HCT116 (cell line): Measurements from ENCODE around the gene BZW2. TPM values are rescaled to one million over a fixed set of nuclear protein-coding genes. Genes with fewer than 3 reads are reported as not detected.

Source experiments
- ATAC-seq: fragments of 200-7000 bp; cut with Tn5 transposase; 2 replicates; pipeline ENCODE4 v1.9.1; 2020; ENCODE audit warnings: mild to moderate bottlenecking, moderate library complexity
- BruUV-seq: library from RNA; stranded (reverse); fragments of 400-500 nt; replicated peaks from 2 replicates; lab custom pipeline; 2021; lab: Mats Ljungman, UMichigan
- CTCF ChIA-PET: fragments of 300-600 bp; sonication (Branson Sonifier 250); formaldehyde crosslinking; loops from one replicate; lab custom pipeline; 2021; ENCODE audit warnings: antibody characterized with exemption; lab: Charles Lee
- POLR2A ChIA-PET: fragments of 300-600, 350-600 bp; sonication (Branson Sonifier 250); formaldehyde crosslinking; loops from one replicate; lab custom pipeline; 2021; ENCODE audit warnings: antibody characterized with exemption; lab: Charles Lee
- RAD21 ChIA-PET, 2 experiments: fragments of 300-600 bp; sonication (Branson Sonifier 250); formaldehyde crosslinking; loops; one replicate each; lab custom pipeline; 2023; ENCODE audit warnings: low total read pairs in 2 of 2; ENCODE audit not compliant: uncharacterized antibody in 2 of 2, unreplicated experiment in 2 of 2, low non-redundant PET in 1 of 2; lab: Charles Lee
- DNase-seq: peaks from one replicate; pipeline ENCODE4 v3.0.0-alpha.2; 2010; ENCODE audit warnings: low read depth, low spot score
- H2AFZ ChIP-seq: fragments of 200-600 bp; shearing (Covaris generic), sonication (generic); 2 replicates; pipeline ENCODE4 v1.6.1; 2017; ENCODE audit warnings: low read depth, mixed run types, mixed read lengths, antibody characterized with exemption, low read length; ENCODE audit not compliant: poor library complexity, severe bottlenecking
- H3K27ac ChIP-seq: 2 replicates; pipeline ENCODE4 v1.5.1; 2012; ENCODE audit warnings: low read depth, low read length
- H3K27me3 ChIP-seq: fragments of 200-600 bp; sonication (generic); 2 replicates; pipeline ENCODE4 v1.6.1; 2016; ENCODE audit warnings: mixed run types, low read length, mixed read lengths; ENCODE audit not compliant: insufficient read depth
- H3K36me3 ChIP-seq, 2 experiments: fragments of 200-500 bp in 1 of 2; fragments of 200-600 bp in 1 of 2; sonication (Bioruptor generic) in 1 of 2; sonication (generic) in 1 of 2; 2 replicates each; pipeline versions ENCODE4 v1.5.1 to v1.6.1; 2014 to 2016; ENCODE audit warnings: low read length in 2 of 2, inconsistent platforms in 1 of 2, mixed read lengths in 1 of 2, mixed run types in 1 of 2; ENCODE audit not compliant: insufficient read depth in 2 of 2, control insufficient read depth in 1 of 2
- H3K4me1 ChIP-seq, 2 experiments: fragments of 200-600 bp in 1 of 2; sonication (generic) in 1 of 2; 2 replicates each; pipeline versions ENCODE4 v1.5.1 to v1.6.1; 2012 to 2017; ENCODE audit warnings: low read length in 2 of 2, inconsistent platforms in 1 of 2, mild to moderate bottlenecking in 1 of 2, mixed read lengths in 1 of 2, mixed run types in 1 of 2, moderate library complexity in 1 of 2; ENCODE audit not compliant: insufficient read depth in 2 of 2, control insufficient read depth in 1 of 2
- H3K4me2 ChIP-seq: fragments of 200-600 bp; sonication (generic); 2 replicates; pipeline ENCODE4 v1.6.1; 2017; ENCODE audit warnings: mixed run types, low read length, mixed read lengths
- H3K4me3 ChIP-seq, 2 experiments: fragments of 200-600 bp in 1 of 2; sonication (generic) in 1 of 2; replicated peaks in 1 of 2; 2 replicates each; pipeline ENCODE4 v1.5.1; 2011 to 2016; ENCODE audit warnings: low read length in 2 of 2, control low read depth in 1 of 2, low read depth in 1 of 2, mild to moderate bottlenecking in 1 of 2, mixed read lengths in 1 of 2, mixed run types in 1 of 2
- H3K79me2 ChIP-seq: fragments of 200-600 bp; sonication (generic); 2 replicates; pipeline ENCODE4 v1.6.1; 2017; ENCODE audit warnings: mild to moderate bottlenecking, mixed run types, low read length, moderate library complexity, mixed read lengths; ENCODE audit not compliant: insufficient read depth
- H3K9ac ChIP-seq: fragments of 200-600 bp; sonication (generic); 2 replicates; pipeline ENCODE4 v1.6.1; 2016; ENCODE audit warnings: low read length, mixed read lengths
- H3K9me2 ChIP-seq: fragments of 200-600 bp; sonication (generic), shearing (Covaris generic); 2 replicates; pipeline ENCODE4 v1.6.1; 2017; ENCODE audit warnings: mixed run types, mild to moderate bottlenecking, moderate library complexity; ENCODE audit not compliant: insufficient read depth
- H3K9me3 ChIP-seq, 2 experiments: fragments of 200-500 bp in 1 of 2; fragments of 200-600 bp in 1 of 2; sonication (Bioruptor generic) in 1 of 2; sonication (generic) in 1 of 2; 2 replicates each; pipeline ENCODE4 v1.6.1; 2014 to 2017; ENCODE audit warnings: low read length in 2 of 2, mixed read lengths in 2 of 2, inconsistent platforms in 1 of 2, low read depth in 1 of 2, mild to moderate bottlenecking in 1 of 2, mixed run types in 1 of 2, moderate library complexity in 1 of 2; ENCODE audit not compliant: control insufficient read depth in 1 of 2, insufficient read depth in 1 of 2
- H4K20me1 ChIP-seq: fragments of 200-600 bp; sonication (generic), shearing (Covaris generic); 2 replicates; pipeline ENCODE4 v1.6.1; 2017; ENCODE audit warnings: mixed run types, mild to moderate bottlenecking, moderate library complexity; ENCODE audit not compliant: insufficient read depth
- CBX3 ChIP-seq: IDR thresholded peaks from 2 replicates; pipeline ENCODE4 v1.6.1; 2012; ENCODE audit warnings: low read depth
- CEBPB ChIP-seq: IDR thresholded peaks from 2 replicates; pipeline ENCODE4 v1.6.1; 2012; ENCODE audit warnings: low read depth
- EGR1 ChIP-seq: IDR thresholded peaks from 2 replicates; pipeline ENCODE4 v1.6.1; 2012; ENCODE audit warnings: low read depth
- EZH2phosphoT487 ChIP-seq: fragments of 200-600 bp; IDR thresholded peaks from 2 replicates; pipeline ENCODE4 v1.6.1; 2018; ENCODE audit warnings: antibody characterized with exemption, borderline replicate concordance
- JUND ChIP-seq: IDR thresholded peaks from 2 replicates; pipeline ENCODE4 v1.6.1; 2012
- POLR2A ChIP-seq: IDR thresholded peaks from 2 replicates; pipeline ENCODE4 v1.7.0; 2011; ENCODE audit warnings: borderline replicate concordance; ENCODE audit not compliant: insufficient read depth, insufficient read length; ENCODE audit errors: extremely low read depth
- POLR2AphosphoS5 ChIP-seq: IDR thresholded peaks from 2 replicates; pipeline ENCODE4 v1.6.1; 2011; ENCODE audit warnings: mild to moderate bottlenecking, low read depth, low read length, moderate library complexity
- SP1 ChIP-seq: IDR thresholded peaks from 2 replicates; pipeline ENCODE4 v1.6.1; 2012; ENCODE audit warnings: low read depth
- YY1 ChIP-seq: IDR thresholded peaks from 2 replicates; pipeline ENCODE4 v1.6.1; 2011; ENCODE audit warnings: low read length, low read depth, moderate library complexity, mild to moderate bottlenecking; ENCODE audit not compliant: insufficient replicate concordance; ENCODE audit errors: extremely low read depth
- intact Hi-C: fragments of 100-400 bp; cut with micrococcal nuclease; formaldehyde crosslinking; loops from 2 replicates; pipeline ENCODE4 v1.10.0; 2022
- total RNA-seq: library from RNA; stranded (reverse); gene quantifications from one replicate; pipeline ENCODE4 v1.2.1, GENCODE V29; 2021; ENCODE audit not compliant: unreplicated experiment
- TF ChIP-seq, protein P1 (sequence below): IDR thresholded peaks from 2 replicates; pipeline ENCODE4 v1.6.1; 2011; ENCODE audit warnings: mild to moderate bottlenecking, low read length, moderate library complexity; ENCODE audit not compliant: insufficient replicate concordance; ENCODE audit errors: extremely low read depth
- TF ChIP-seq, protein P2 (sequence below): IDR thresholded peaks from 2 replicates; pipeline ENCODE4 v1.6.1; 2012
- TF ChIP-seq, protein P3 (sequence below): IDR thresholded peaks from 2 replicates; pipeline ENCODE4 v1.6.1; 2012; ENCODE audit warnings: low read depth

Gene BZW2
- total RNA-seq, 1 experiment from 2014 or later, result 119 TPM

DNA sequence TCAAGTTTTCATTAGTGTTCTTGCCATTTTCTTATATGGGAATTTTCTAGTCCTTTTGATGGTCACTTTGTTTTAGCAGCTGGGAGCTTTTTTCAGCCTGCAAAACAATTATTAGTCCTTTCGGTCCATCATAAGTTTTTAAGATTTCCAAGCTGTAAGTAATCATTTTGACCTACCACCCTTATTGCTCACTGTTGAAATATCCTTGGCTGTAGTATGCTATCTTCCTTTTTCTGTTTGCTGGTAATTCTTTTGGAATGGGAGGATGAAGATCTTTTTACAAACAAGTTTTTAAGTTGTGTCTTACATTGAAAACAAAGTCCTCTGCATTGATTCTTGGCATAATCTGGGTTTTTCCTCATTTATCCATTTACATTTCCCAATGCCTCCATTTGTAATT, 24.0 kb downstream of the BZW2 start (continued):
- TF ChIP-seq, protein P1, sequence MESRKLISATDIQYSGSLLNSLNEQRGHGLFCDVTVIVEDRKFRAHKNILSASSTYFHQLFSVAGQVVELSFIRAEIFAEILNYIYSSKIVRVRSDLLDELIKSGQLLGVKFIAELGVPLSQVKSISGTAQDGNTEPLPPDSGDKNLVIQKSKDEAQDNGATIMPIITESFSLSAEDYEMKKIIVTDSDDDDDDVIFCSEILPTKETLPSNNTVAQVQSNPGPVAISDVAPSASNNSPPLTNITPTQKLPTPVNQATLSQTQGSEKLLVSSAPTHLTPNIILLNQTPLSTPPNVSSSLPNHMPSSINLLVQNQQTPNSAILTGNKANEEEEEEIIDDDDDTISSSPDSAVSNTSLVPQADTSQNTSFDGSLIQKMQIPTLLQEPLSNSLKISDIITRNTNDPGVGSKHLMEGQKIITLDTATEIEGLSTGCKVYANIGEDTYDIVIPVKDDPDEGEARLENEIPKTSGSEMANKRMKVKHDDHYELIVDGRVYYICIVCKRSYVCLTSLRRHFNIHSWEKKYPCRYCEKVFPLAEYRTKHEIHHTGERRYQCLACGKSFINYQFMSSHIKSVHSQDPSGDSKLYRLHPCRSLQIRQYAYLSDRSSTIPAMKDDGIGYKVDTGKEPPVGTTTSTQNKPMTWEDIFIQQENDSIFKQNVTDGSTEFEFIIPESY, result no peak
- TF ChIP-seq YY1 (no peak), JUND (no peak), CEBPB (no peak), CBX3 (no peak)
- TF ChIP-seq, protein P2, sequence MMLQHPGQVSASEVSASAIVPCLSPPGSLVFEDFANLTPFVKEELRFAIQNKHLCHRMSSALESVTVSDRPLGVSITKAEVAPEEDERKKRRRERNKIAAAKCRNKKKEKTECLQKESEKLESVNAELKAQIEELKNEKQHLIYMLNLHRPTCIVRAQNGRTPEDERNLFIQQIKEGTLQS, result no peak

DNA sequence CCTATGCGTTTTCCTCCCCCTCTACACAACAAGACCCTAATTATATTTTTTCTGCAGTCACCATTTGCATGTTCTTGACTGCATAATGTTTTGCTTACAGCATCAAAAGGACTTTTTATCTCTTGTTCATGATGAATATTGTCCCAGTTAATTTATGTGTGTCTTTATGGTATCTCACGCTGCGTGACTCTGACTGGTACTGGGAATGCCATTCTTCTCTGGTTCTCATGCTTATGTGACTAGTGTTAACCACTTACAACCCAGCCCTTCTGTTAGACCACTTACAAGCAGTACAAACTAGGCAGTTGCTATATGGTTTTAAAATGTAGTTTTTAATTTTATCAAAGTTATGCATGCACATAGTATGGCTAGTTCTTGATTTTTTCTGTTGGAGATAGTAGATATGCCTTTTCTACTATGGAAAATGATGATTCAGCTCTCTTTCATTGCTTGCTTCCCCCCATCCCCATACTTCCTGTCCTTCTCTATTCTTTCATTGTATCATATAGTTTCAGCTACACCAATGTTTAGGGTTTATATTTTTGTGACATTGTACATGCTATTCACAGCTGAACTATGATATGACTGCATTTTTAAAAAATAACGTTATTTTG, 24.9 kb downstream of the BZW2 start:
- Histone ChIP-seq H3K4me3 (no peak overlapping the region), H3K9me3 (no peaks in the 10 kb centered on the region), H3K4me2 (no peak overlapping the region), H3K79me2 (peaks cover 79% of the 10 kb centered on the region), H3K9ac (no peak overlapping the region), H4K20me1 (no peaks in the 10 kb centered on the region), H3K9me2 (no peaks in the 10 kb centered on the region), H3K4me1 (peaks cover 11 to 38% of the 10 kb centered on the region in 2 experiments), H3K27ac (no peak overlapping the region), H2AFZ (no peak overlapping the region), H3K27me3 (no peaks in the 10 kb centered on the region), H3K36me3 (peaks cover 6 to 31% of the 10 kb centered on the region in 2 experiments)
- RAD21 ChIA-PET, result no interaction called here
- intact Hi-C loops, result no loop called here
- TF ChIP-seq POLR2AphosphoS5 (no peak), CEBPB (no peak), SP1 (no peak), EZH2phosphoT487 (no peak), POLR2A (no peak), EGR1 (no peak)
- TF ChIP-seq, protein P2, result no peak
- TF ChIP-seq, protein P1, result no peak
- TF ChIP-seq, protein P3, sequence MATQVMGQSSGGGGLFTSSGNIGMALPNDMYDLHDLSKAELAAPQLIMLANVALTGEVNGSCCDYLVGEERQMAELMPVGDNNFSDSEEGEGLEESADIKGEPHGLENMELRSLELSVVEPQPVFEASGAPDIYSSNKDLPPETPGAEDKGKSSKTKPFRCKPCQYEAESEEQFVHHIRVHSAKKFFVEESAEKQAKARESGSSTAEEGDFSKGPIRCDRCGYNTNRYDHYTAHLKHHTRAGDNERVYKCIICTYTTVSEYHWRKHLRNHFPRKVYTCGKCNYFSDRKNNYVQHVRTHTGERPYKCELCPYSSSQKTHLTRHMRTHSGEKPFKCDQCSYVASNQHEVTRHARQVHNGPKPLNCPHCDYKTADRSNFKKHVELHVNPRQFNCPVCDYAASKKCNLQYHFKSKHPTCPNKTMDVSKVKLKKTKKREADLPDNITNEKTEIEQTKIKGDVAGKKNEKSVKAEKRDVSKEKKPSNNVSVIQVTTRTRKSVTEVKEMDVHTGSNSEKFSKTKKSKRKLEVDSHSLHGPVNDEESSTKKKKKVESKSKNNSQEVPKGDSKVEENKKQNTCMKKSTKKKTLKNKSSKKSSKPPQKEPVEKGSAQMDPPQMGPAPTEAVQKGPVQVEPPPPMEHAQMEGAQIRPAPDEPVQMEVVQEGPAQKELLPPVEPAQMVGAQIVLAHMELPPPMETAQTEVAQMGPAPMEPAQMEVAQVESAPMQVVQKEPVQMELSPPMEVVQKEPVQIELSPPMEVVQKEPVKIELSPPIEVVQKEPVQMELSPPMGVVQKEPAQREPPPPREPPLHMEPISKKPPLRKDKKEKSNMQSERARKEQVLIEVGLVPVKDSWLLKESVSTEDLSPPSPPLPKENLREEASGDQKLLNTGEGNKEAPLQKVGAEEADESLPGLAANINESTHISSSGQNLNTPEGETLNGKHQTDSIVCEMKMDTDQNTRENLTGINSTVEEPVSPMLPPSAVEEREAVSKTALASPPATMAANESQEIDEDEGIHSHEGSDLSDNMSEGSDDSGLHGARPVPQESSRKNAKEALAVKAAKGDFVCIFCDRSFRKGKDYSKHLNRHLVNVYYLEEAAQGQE, result no peak
- BruUV-seq, result no TSS peak
- ATAC-seq, result no peak
- POLR2A ChIA-PET, result no interaction called here
- CTCF ChIA-PET, result no interaction called here
- no peak for DNase-seq
